ENCODE measurements around the gene LRMDA. TPM values are rescaled to one million over a fixed set of nuclear protein-coding genes. Genes with fewer than 3 reads are reported as not detected.

Gene LRMDA
- total RNA-seq, 1 experiment from 2014 or later = 4.8 TPM

- no peaks in the 10 kb centered on the region for H4K20me1 ChIP-seq (ENCODE audit: insufficient read depth)
- H3K79me2 ChIP-seq (ENCODE audit: insufficient read depth, low read length) = no peaks in the 10 kb centered on the region
- no peak for DNase-seq (ENCODE audit: low read depth, low spot score)
- H2AFZ ChIP-seq (ENCODE audit: low read depth, low read length, poor library complexity, severe bottlenecking) = no peak overlapping the region
- TF ChIP-seq EZH2 (IDR thresholded peaks at IDR 0.05) = no peak
- no peak for TF ChIP-seq TCF7L2 (IDR thresholded peaks at IDR 0.05; ENCODE audit: borderline replicate concordance, extremely low read depth, insufficient read depth, insufficient read length)
- TF ChIP-seq SP1 (IDR thresholded peaks at IDR 0.05; ENCODE audit: low read depth) = no peak
- H3K9me3 ChIP-seq (ENCODE audit: control insufficient read depth in 1 of 2, insufficient read depth in 1 of 2, low read depth in 1 of 2, low read length in 2 of 2) = no peaks in the 10 kb centered on the region
- no peak overlapping the region for H3K4me3 ChIP-seq (replicated peaks in 1 of 2; ENCODE audit: low read depth in 1 of 2, low read length in 2 of 2)
- H3K9ac ChIP-seq (ENCODE audit: low read length) = no peak overlapping the region
- H3K4me1 ChIP-seq (ENCODE audit: control insufficient read depth in 1 of 2, insufficient read depth in 2 of 2, low read length in 2 of 2) = no peaks in the 10 kb centered on the region
- CTCF ChIA-PET = interaction anchor here (1.2 kb wide), 1 partner anchor 244 kb away, joined by 3 read pairs; no protein-coding TSS in a partner anchor
- intact Hi-C loops (cut with micrococcal nuclease) = loop anchor here (2.0 to 10.0 kb wide), 2 partner anchors 438 to 1150 kb away; no protein-coding TSS in a partner anchor
- no peak overlapping the region for H3K27ac ChIP-seq (ENCODE audit: low read depth, low read length)
- H3K9me2 ChIP-seq (ENCODE audit: insufficient read depth) = no peaks in the 10 kb centered on the region
- POLR2A ChIA-PET = no interaction called here
- no peaks in the 10 kb centered on the region for H3K36me3 ChIP-seq (ENCODE audit: control insufficient read depth in 1 of 2, insufficient read depth in 2 of 2, low read length in 2 of 2)
- RAD21 ChIA-PET (ENCODE audit: low non-redundant PET in 1 of 2, low total read pairs in 2 of 2, uncharacterized antibody in 2 of 2, unreplicated experiment in 2 of 2) = no interaction called here
- no TSS peak for BruUV-seq (replicated peaks)
- ATAC-seq = no peak
- H3K27me3 ChIP-seq (ENCODE audit: insufficient read depth, low read length) = peaks cover 11% of the 10 kb centered on the region; the same call in 1 of the 2 replicates
- no peak overlapping the region for H3K4me2 ChIP-seq (ENCODE audit: low read length)
Observed at GRCh38 chr10:76546411-76546810, 1115.0 kb downstream of the LRMDA start.

- H3K79me2 ChIP-seq (ENCODE audit: insufficient read depth, low read length) = no peaks in the 10 kb centered on the region
- peaks cover 11% of the 10 kb centered on the region; the same call in 1 of the 2 replicates for H3K27me3 ChIP-seq (ENCODE audit: insufficient read depth, low read length)
- no peaks in the 10 kb centered on the region for H3K4me1 ChIP-seq (ENCODE audit: control insufficient read depth in 1 of 2, insufficient read depth in 2 of 2, low read length in 2 of 2)
- H3K9ac ChIP-seq (ENCODE audit: low read length) = no peak overlapping the region
- H3K9me2 ChIP-seq (ENCODE audit: insufficient read depth) = no peaks in the 10 kb centered on the region
- DNase-seq (ENCODE audit: low read depth, low spot score) (peak; percentile 64), ATAC-seq (peak; percentile 76)
- H3K9me3 ChIP-seq (ENCODE audit: control insufficient read depth in 1 of 2, insufficient read depth in 1 of 2, low read depth in 1 of 2, low read length in 2 of 2) = no peaks in the 10 kb centered on the region
- no peak overlapping the region for H3K4me3 ChIP-seq (replicated peaks in 1 of 2; ENCODE audit: low read depth in 1 of 2, low read length in 2 of 2)
- no peak overlapping the region for H2AFZ ChIP-seq (ENCODE audit: low read depth, low read length, poor library complexity, severe bottlenecking)
- no peaks in the 10 kb centered on the region for H4K20me1 ChIP-seq (ENCODE audit: insufficient read depth)
- no peak for TF ChIP-seq CEBPB (IDR thresholded peaks at IDR 0.05; ENCODE audit: low read depth)
- TF ChIP-seq CBX3 (IDR thresholded peaks at IDR 0.05; ENCODE audit: low read depth) = no peak
- TF ChIP-seq FOSL1 (IDR thresholded peaks at IDR 0.05; ENCODE audit: low read depth) = no peak
- no peak for TF ChIP-seq JUND (IDR thresholded peaks at IDR 0.05)
- TF ChIP-seq EZH2 (IDR thresholded peaks at IDR 0.05) = no peak
- peak; percentile 75 for TF ChIP-seq YY1 (IDR thresholded peaks at IDR 0.05; ENCODE audit: extremely low read depth, insufficient replicate concordance, low read depth, low read length)
- peak; percentile 74 for TF ChIP-seq RAD21 (IDR thresholded peaks at IDR 0.05; ENCODE audit: low read depth)
- TF ChIP-seq CTCF (IDR thresholded peaks at IDR 0.05 in 2 of 3, conservative IDR thresholded peaks at IDR 0.05 in 1 of 3; ENCODE audit: borderline replicate concordance in 1 of 3, insufficient read depth in 1 of 3, low read depth in 2 of 3, low read length in 2 of 3) = peak; percentile 63 to 74 (median 70)
- TF ChIP-seq ZFX (IDR thresholded peaks at IDR 0.05) = no peak
- no peak for TF ChIP-seq MAX (IDR thresholded peaks at IDR 0.05)
- TF ChIP-seq POLR2AphosphoS5 (IDR thresholded peaks at IDR 0.05; ENCODE audit: low read depth, low read length) = no peak
- TF ChIP-seq SRF (IDR thresholded peaks at IDR 0.05; ENCODE audit: low read depth) = no peak
- H3K27ac ChIP-seq (ENCODE audit: low read depth, low read length) = no peak overlapping the region
- CTCF ChIA-PET = interaction anchor here (0.9 to 1.2 kb wide), 2 partner anchors 10 to 246 kb away, joined by 3 to 4 read pairs; no protein-coding TSS in a partner anchor
- H3K4me2 ChIP-seq (ENCODE audit: low read length) = no peak overlapping the region
- intact Hi-C loops (cut with micrococcal nuclease) = loop anchor here (2.0 to 10.0 kb wide), 2 partner anchors 437 to 1151 kb away; no protein-coding TSS in a partner anchor
- POLR2A ChIA-PET = no interaction called here
- H3K36me3 ChIP-seq (ENCODE audit: control insufficient read depth in 1 of 2, insufficient read depth in 2 of 2, low read length in 2 of 2) = no peaks in the 10 kb centered on the region
- RAD21 ChIA-PET (ENCODE audit: low non-redundant PET in 1 of 2, low total read pairs in 2 of 2, uncharacterized antibody in 2 of 2, unreplicated experiment in 2 of 2) = no interaction called here
- no TSS peak for BruUV-seq (replicated peaks)
Observed at GRCh38 chr10:76547352-76547972, 1116.0 kb downstream of the LRMDA start.

Data from HCT116 (cell line).